ENCODE data around the gene ZNF493.

Gene ZNF493

GRCh38 chr19:21398851-21399250 lies 1.9 kb downstream of the ZNF493 start:
- DNase-seq (ENCODE audit: low read depth), result no peak
- no peak overlapping the region for H3K4me3 ChIP-seq (ENCODE audit: low read depth, low read length)
- no peak for TF ChIP-seq CTCF (IDR thresholded peaks at IDR 0.05; ENCODE audit: low read depth, low read length, missing control alignments)

- no peak for DNase-seq (ENCODE audit: low read depth)
- no peak overlapping the region for H3K4me3 ChIP-seq (ENCODE audit: low read depth, low read length)
- no peak for TF ChIP-seq CTCF (IDR thresholded peaks at IDR 0.05; ENCODE audit: low read depth, low read length, missing control alignments)
These were observed 5.5 kb downstream of the ZNF493 start for GRCh38 chr19:21402303-21402985.

- no peak for DNase-seq (ENCODE audit: low read depth)
- no peak for TF ChIP-seq CTCF (IDR thresholded peaks at IDR 0.05; ENCODE audit: low read depth, low read length, missing control alignments)
- no peak overlapping the region for H3K4me3 ChIP-seq (ENCODE audit: low read depth, low read length)
These were observed 13.2 kb downstream of the ZNF493 start for GRCh38 chr19:21410166-21410565.

- no peak for DNase-seq (ENCODE audit: low read depth)
- no peak for TF ChIP-seq CTCF (IDR thresholded peaks at IDR 0.05; ENCODE audit: low read depth, low read length, missing control alignments)
- H3K4me3 ChIP-seq (ENCODE audit: low read depth, low read length), result no peak overlapping the region
These were observed 25.3 kb downstream of the ZNF493 start for GRCh38 chr19:21422244-21422643.

- DNase-seq (ENCODE audit: low read depth), result no peak
- no peak for TF ChIP-seq CTCF (IDR thresholded peaks at IDR 0.05; ENCODE audit: low read depth, low read length, missing control alignments)
- no peak overlapping the region for H3K4me3 ChIP-seq (ENCODE audit: low read depth, low read length)
These were observed 26.4 kb downstream of the ZNF493 start for GRCh38 chr19:21423057-21424041.

GRCh38 chr19:21430675-21431074 lies 33.7 kb downstream of the ZNF493 start:
- no peak for DNase-seq (ENCODE audit: low read depth)
- H3K4me3 ChIP-seq (ENCODE audit: low read depth, low read length), result no peak overlapping the region
- TF ChIP-seq CTCF (IDR thresholded peaks at IDR 0.05; ENCODE audit: low read depth, low read length, missing control alignments), result no peak

Data from GM12864 (cell line).